NOMO-1 treated with DMSO at 0.1 percent for 48 hours (cell line): ENCODE measurements around the gene RPH3AL.

Experiments used
- DNase-seq: peaks from one replicate; lab custom pipeline; 2025; ENCODE audit not compliant: unreplicated experiment; lab: John Stamatoyannopoulos, UW

Gene RPH3AL

DNA sequence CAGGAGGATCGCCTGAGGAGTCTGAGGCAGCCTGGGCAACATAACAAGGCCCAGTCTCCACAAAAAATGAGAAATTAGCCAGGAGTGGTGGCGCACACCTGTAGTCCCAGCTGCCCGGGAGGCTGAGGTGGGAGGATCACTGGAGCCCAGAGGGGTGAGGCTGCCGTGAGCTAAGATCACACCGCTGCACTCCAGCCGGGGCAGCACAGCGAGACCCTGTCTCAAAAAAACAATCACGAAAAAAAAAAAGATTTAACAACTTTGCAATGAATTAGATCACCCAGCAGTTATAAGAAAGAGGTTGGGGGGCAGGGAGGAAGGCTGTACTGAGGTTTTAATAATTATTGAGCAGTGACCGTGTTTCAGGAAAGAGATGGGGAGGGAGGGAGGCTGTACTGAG, 49.4 kb downstream of the RPH3AL start:
- DNase-seq: no peak

DNA sequence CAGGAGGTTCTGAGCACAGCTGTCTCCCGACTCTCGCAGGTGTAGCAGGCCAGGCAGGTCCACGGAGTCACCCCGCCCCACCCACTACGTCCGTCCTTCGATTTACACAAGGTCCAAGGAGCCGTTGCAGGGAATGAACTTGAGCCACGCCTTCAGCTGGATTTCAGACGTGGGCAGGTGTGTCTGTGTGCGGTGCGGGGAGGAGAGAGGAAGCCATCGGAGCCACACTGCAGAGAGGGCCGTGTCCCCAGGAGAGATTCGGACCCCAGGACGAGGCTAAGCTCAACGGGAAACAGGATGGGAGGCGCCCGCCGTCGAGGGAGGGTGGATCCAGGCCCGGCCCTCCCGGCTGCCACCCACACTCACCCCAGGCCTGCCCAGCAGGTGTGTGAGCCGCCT, 50.3 kb downstream of the RPH3AL start:
- DNase-seq: no peak

DNA sequence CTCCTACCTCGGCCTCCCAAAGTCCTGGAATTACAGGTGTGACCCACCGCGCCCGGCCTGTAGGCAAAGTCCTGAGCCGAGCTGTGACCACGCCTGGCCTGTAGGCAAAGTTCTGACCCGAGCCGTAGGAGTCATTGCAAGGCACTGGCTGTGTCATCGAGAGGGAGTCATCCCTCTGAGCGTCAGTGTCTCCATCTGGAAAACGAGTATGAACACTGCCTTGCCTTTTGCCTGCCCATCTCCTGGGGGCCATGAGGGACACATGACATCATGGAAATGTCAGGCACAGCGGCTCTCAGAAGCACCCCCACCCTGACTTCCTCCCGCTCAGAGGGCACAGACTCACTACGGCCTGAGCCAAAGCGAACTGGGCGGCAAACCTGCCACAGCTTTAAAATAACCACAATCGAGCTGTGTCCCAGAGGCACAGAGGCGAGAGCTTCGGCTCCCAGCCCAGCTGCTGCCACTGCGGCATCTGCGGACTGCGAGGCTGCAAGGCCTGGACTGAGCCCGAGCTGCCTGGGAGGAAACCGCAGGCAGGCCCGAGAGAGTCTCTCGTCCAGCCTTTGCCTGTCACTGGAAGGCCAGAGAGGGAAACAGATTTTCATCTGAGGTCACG, 50.8 kb downstream of the RPH3AL start:
- DNase-seq: no peak

DNA sequence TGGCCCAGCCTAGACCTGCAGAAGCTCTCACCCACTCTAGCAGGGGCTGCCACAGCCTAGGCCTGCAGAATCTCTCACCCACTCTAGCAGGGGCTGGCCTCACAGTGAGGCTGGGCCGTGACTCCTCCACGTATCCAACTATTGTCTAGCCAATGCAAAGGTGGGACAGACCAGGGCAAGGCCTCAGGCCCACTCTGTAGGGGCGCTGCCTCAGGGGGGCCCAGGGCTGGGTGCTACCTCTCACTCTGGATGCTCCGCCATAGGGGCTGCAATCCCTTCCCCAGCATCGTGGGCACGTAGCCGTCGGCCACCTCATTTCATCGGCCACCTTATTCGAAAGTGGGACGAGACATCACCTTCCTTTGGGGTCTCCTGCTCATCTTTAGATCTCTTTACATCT, 51.7 kb downstream of the RPH3AL start:
- no peak for DNase-seq

GRCh38 chr17:299546-299945, 53.1 kb downstream of the RPH3AL start:
- no peak for DNase-seq

DNA sequence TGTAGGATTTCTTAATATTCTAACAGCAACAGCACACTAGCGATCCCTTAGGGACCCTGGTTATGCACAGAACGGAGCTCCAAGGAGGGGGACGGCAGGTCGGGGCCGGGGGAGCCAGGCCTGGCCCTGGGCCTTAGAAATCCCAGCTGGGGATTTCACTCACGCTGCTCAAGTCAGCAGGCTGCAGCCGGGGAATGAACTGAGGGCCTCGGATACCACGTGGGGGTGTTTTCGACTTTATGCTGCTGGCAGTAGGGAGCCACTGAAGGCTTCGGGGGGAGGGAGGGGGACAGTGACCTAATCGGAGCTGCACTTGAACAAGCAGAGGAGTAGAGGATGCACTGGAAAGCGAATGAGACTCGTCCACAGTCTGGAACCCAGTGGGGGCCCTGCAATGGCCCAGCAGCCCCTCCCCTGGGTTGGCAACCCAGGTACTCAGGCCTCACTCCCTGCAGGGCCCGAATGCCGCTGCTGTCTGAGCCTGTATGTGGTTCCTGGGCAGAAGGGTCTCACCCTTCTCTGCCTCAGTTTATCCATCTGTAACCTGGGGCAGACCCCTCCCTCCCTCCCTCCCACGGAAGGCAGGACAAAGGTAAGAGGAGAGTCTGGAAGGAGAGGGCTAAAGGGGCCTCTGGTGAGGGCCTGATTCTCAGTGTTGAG, 53.7 kb downstream of the RPH3AL start:
- DNase-seq: no peak

DNA sequence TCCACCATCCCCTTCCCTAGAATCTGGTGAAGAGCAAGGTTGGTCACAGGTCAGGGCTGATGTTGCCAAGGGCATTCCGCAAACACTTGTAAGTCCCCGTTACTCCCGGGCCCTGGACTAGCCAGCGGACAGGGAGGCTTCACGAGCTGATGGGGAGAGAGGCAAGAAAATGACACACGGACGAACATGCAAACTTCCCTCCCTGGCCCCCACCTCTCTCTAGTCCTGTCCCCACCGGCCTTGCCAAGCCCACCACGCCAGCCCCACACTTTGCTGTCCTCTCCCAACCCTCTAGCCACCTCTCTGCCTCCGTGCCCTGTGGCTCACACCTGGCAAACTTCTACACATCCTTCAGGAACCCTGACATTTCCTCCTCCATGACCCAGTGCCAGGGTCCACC, 54.8 kb downstream of the RPH3AL start:
- no peak for DNase-seq

GRCh38 chr17:296906-297690, 55.5 kb downstream of the RPH3AL start:
- DNase-seq: no peak

DNA sequence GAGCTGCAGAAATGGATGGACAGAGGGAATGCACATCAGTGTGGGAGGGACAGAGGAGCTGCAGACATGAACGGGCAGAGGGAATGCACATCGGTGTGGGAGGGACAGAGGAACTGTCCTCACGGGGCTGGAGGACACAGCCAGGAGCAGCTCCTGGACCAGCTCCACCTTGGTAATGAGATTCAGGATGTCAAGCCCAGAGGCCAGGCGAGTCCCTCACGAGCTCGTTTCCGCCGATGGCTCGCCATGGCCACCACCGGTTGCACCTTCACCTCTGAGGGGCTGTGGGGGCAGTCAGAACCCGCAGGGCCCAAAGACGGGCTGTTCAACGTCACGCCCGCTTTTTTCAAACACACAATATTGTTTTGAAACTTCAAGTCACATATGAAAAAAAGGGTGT, 56.2 kb downstream of the RPH3AL start:
- DNase-seq: no peak

GRCh38 chr17:292531-293382, 59.9 kb downstream of the RPH3AL start:
- no peak for DNase-seq

GRCh38 chr17:292016-292415, 60.6 kb downstream of the RPH3AL start:
- DNase-seq: no peak

- DNase-seq: peak; percentile 47
Measured at GRCh38 chr17:291587-291986, 61.0 kb downstream of the RPH3AL start.

- no peak for DNase-seq
Measured at GRCh38 chr17:290626-291025, 62.0 kb downstream of the RPH3AL start.

- DNase-seq: no peak
Measured at GRCh38 chr17:290121-290521, 62.5 kb downstream of the RPH3AL start.

DNA sequence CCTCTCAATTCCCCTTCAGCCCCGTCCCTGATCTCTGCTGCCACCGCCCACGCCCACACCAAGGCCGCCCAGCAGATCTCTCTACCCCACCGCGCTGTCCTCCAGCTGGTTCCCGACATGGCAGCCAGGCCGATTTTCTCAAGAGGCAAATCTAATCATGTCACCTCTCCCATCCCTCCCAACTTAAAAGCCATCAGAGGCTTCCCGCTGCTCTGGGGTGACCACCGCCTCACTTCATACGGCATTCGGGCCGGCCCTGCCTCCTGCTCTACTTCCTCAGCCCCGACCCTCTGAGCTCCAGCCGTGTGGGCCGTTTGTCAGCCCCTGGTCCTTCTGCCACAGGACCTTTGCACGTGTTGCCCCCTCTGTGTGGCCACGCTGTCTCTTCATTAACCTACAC, 63.2 kb downstream of the RPH3AL start:
- no peak for DNase-seq

DNA sequence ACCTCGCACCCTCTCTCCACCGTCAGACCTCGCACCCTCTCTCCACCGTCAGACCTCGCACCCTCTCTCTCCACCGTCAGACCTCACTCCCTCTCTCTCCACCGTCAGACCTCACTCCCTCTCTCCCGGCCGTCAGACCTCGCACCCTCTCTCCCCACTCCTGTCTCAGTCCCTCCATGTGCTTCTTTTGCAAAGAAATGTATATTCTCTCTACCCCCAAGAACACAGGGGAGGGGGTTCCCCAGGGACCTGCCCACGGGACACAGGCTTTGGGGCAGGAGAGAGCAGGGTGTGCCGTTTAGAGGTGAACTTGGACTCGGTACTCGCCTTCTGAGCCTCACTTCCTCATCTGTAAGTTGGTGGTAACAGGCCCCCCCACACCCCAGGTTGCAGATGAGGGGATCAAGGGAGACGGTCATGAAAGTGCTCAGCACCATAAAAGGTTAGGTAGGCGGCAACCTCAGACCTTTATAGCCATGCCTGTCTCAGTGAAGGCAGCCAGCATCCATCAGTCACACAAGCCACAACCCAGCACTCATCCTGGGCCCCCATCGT, 63.7 kb downstream of the RPH3AL start:
- no peak for DNase-seq

DNA sequence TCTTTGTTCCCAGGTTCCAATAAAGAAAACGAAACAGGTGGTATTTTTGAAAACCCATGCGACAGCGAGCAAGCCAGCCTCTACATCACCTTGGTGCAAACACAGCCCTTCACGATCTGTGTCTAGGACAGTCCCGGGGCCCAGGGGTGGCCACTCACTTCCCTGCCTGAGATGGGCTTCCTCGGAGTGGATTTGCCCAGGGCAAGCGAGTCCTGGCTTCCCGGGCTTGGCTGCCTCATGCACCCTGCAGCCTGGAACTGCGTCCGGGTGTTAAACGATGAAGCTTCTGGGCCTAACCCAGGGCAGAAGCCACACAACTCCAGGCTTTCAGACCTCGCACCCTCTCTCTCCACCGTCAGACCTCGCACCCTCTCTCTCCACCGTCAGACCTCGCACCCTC, 66.0 kb downstream of the RPH3AL start:
- no peak for DNase-seq

GRCh38 chr17:285751-286422, 66.7 kb downstream of the RPH3AL start:
- DNase-seq: no peak

DNA sequence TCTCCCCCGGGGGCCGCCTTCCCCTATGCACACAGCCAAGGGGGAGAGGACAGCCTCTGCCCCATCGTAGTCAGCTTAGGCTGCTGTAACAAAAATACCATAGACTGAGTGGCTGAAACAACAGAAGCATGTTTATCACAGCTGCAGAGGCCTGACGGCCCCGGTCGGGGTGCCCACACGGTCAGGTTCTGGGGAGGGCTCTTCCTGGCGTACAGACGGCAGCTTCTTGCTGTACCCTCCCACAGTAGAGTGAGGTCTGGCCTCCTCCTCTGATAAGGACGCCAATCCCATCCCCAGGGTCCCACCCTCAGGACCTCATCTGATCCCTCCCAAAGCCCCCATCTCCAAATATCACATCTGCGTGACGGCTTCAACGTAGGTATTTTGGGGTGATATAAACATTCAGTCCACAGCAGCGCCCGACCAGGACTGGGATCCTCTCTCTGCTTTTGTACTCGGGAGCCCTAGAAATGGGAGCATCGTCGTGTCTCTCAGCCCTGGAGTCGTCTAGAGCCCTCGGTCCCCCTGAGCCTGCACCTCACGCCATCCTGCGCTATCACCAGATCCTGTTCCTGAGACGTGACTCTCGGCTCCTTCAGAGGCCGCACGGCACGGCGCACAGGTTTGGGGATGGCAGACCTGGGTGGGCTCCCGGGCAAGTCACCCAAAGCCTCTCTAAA, 67.8 kb downstream of the RPH3AL start:
- DNase-seq: no peak
